DOHH2 (cell line): ENCODE measurements around the gene CCT8.

ENCODE experiments used
- H3F3A ChIP-seq: fragments of 200-600 bp; sonication (generic), shearing (Covaris generic); 2 replicates; pipeline ENCODE4 v1.6.0; 2016; ENCODE audit warnings: antibody characterized with exemption, mild to moderate bottlenecking; ENCODE audit not compliant: control insufficient read depth, insufficient read depth
- H3K27ac ChIP-seq: fragments of 200-600 bp; sonication (generic); 2 replicates; pipeline ENCODE4 v1.5.1; 2014; ENCODE audit warnings: low read depth, mild to moderate bottlenecking, low read length, moderate library complexity
- H3K27me3 ChIP-seq: fragments of 200-600 bp; sonication (generic); 2 replicates; pipeline ENCODE4 v1.6.1; 2014; ENCODE audit warnings: mild to moderate bottlenecking, low read length, mixed read lengths; ENCODE audit not compliant: control insufficient read depth
- H3K36me3 ChIP-seq: fragments of 200-600 bp; sonication (generic); 2 replicates; pipeline ENCODE4 v1.6.1; 2014; ENCODE audit warnings: mild to moderate bottlenecking, low read length, moderate library complexity, mixed read lengths; ENCODE audit not compliant: control insufficient read depth
- H3K4me1 ChIP-seq: fragments of 200-600 bp; sonication (generic); 2 replicates; pipeline ENCODE4 v1.6.1; 2014; ENCODE audit warnings: mild to moderate bottlenecking, low read length, mixed read lengths; ENCODE audit not compliant: control insufficient read depth
- H3K4me2 ChIP-seq: fragments of 200-600 bp; sonication (generic); 2 replicates; pipeline ENCODE4 v1.6.0; 2014; ENCODE audit warnings: mild to moderate bottlenecking, low read length, moderate library complexity
- H3K4me3 ChIP-seq: fragments of 200-600 bp; sonication (generic); 2 replicates; pipeline ENCODE4 v1.5.1; 2014; ENCODE audit warnings: mild to moderate bottlenecking, low read length, mixed read lengths
- H3K79me2 ChIP-seq: fragments of 200-600 bp; sonication (generic); 2 replicates; pipeline ENCODE4 v1.6.1; 2014; ENCODE audit warnings: mild to moderate bottlenecking, low read length, mixed read lengths; ENCODE audit not compliant: control insufficient read depth
- H3K9me2 ChIP-seq: fragments of 200-600 bp; sonication (generic); replicated peaks from 2 replicates; pipeline ENCODE4 v1.6.1; 2014; ENCODE audit warnings: mild to moderate bottlenecking, low read length, mixed read lengths; ENCODE audit not compliant: control insufficient read depth
- H3K9me3 ChIP-seq: fragments of 200-600 bp; sonication (generic); 2 replicates; pipeline ENCODE4 v1.6.1; 2014; ENCODE audit warnings: antibody characterized with exemption, low read length, mixed read lengths; ENCODE audit not compliant: control insufficient read depth, insufficient read depth
- H4K20me1 ChIP-seq: fragments of 200-600 bp; sonication (generic); 2 replicates; pipeline ENCODE4 v1.6.0; 2014; ENCODE audit warnings: low read depth, mild to moderate bottlenecking, antibody characterized with exemption, low read length, moderate library complexity; ENCODE audit not compliant: control insufficient read depth, insufficient read depth
- EZH2phosphoT487 ChIP-seq: fragments of 200-600 bp; sonication (generic); IDR thresholded peaks from 2 replicates; pipeline ENCODE4 v1.6.1; 2017; ENCODE audit warnings: borderline replicate concordance, mild to moderate bottlenecking, antibody characterized with exemption, low read length, moderate library complexity, mixed read lengths
- TF ChIP-seq, protein P1 (sequence below): fragments of 200-600 bp; sonication (generic); IDR thresholded peaks from one replicate; pipeline ENCODE4 v1.5.1; 2014; ENCODE audit warnings: antibody characterized with exemption, mild to moderate bottlenecking, low read depth, low read length; ENCODE audit not compliant: poor library complexity, severe bottlenecking

CCT8 gene

GRCh38 chr21:29030909-29031308 is 42.5 kb downstream of the CCT8 start:
- H3K36me3 ChIP-seq: peaks cover 70% of the 10 kb centered on the region
- no peaks in the 10 kb centered on the region for H4K20me1 ChIP-seq
- peaks cover 62% of the 10 kb centered on the region for H3K79me2 ChIP-seq
- no peak overlapping the region for H3K4me3 ChIP-seq
- H3K27me3 ChIP-seq: no peaks in the 10 kb centered on the region
- H3K9me3 ChIP-seq: no peaks in the 10 kb centered on the region
- no peak overlapping the region for H3K27ac ChIP-seq
- H3F3A ChIP-seq: peaks cover 5% of the 10 kb centered on the region
- no peaks in the 10 kb centered on the region for H3K9me2 ChIP-seq
- peaks cover 14% of the 10 kb centered on the region for H3K4me1 ChIP-seq
- no peak overlapping the region for H3K4me2 ChIP-seq
- TF ChIP-seq EZH2phosphoT487: no peak
- TF ChIP-seq, protein P1, sequence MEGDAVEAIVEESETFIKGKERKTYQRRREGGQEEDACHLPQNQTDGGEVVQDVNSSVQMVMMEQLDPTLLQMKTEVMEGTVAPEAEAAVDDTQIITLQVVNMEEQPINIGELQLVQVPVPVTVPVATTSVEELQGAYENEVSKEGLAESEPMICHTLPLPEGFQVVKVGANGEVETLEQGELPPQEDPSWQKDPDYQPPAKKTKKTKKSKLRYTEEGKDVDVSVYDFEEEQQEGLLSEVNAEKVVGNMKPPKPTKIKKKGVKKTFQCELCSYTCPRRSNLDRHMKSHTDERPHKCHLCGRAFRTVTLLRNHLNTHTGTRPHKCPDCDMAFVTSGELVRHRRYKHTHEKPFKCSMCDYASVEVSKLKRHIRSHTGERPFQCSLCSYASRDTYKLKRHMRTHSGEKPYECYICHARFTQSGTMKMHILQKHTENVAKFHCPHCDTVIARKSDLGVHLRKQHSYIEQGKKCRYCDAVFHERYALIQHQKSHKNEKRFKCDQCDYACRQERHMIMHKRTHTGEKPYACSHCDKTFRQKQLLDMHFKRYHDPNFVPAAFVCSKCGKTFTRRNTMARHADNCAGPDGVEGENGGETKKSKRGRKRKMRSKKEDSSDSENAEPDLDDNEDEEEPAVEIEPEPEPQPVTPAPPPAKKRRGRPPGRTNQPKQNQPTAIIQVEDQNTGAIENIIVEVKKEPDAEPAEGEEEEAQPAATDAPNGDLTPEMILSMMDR: no peak

GRCh38 chr21:29029524-29029923 is 43.9 kb downstream of the CCT8 start:
- peaks cover 19% of the 10 kb centered on the region for H3K4me1 ChIP-seq
- no peak overlapping the region for H3K4me2 ChIP-seq
- no peaks in the 10 kb centered on the region for H4K20me1 ChIP-seq
- no peaks in the 10 kb centered on the region for H3K9me2 ChIP-seq
- peaks cover 4% of the 10 kb centered on the region; the same call in 1 of the 2 replicates for H3F3A ChIP-seq
- H3K79me2 ChIP-seq: peaks cover 76% of the 10 kb centered on the region
- H3K36me3 ChIP-seq: peaks cover 61% of the 10 kb centered on the region
- no peak overlapping the region for H3K27ac ChIP-seq
- no peaks in the 10 kb centered on the region for H3K27me3 ChIP-seq
- H3K4me3 ChIP-seq: no peak overlapping the region
- TF ChIP-seq, protein P1: no peak
- TF ChIP-seq EZH2phosphoT487: no peak
- H3K9me3 ChIP-seq: no peaks in the 10 kb centered on the region

DNA sequence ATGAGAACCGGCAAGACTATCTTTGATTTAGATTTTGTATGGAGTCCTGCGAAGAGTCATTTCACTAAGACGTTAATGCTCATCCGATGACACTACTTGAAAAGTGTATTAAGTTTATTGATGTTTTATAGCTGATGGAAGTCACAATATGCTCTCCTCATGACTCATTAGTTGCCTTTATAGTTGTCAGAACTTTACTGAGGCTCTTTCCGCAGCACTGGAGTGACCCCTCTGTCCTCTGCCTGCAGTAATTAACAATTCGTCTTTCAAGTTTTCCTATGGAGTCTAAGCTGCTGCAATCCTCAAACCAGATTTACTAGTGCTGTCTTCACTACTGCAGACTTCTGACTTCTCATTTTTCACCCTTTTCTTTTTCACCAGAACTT is 48.1 kb downstream of the CCT8 start:
- peaks cover 21% of the 10 kb centered on the region for H3K36me3 ChIP-seq
- TF ChIP-seq, protein P1: no peak
- TF ChIP-seq EZH2phosphoT487: no peak
- H3K27me3 ChIP-seq: no peaks in the 10 kb centered on the region
- peak overlapping the region; percentile 89 for H3K4me3 ChIP-seq
- H3K4me1 ChIP-seq: peaks cover 23% of the 10 kb centered on the region
- peaks cover 50% of the 10 kb centered on the region for H3K79me2 ChIP-seq
- H3K9me3 ChIP-seq: no peaks in the 10 kb centered on the region
- H4K20me1 ChIP-seq: no peaks in the 10 kb centered on the region
- H3K9me2 ChIP-seq: no peaks in the 10 kb centered on the region
- H3K27ac ChIP-seq: peak overlapping the region; percentile 73; the same call in 1 of the 2 replicates
- H3K4me2 ChIP-seq: peak overlapping the region; percentile 85
- peaks cover 12% of the 10 kb centered on the region for H3F3A ChIP-seq
